Measurements from ENCODE around the gene FMN2. TPM values are rescaled to one million over a fixed set of nuclear protein-coding genes. Genes with fewer than 3 reads are reported as not detected.

The FMN2 gene
- total RNA-seq, 1 donor = 11.2 TPM

DNA sequence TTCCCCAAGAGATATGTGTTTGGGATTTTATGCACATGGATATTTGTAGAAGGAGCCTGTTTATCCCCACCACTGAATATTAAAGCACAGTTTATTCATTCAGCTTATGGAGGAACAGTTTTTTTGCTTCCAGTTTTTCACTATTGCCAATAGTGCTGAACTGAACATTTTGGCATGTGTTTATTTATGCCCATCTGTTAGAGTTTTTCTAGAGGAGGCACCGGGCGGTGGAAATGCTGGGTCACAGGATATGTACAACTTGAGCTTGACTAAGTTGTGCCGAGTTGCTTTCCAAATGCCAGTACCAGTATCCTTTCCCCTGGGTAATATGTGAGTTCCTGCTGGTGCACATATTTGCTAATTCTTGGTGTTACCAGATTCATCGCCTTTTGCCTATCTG is 409.0 kb downstream of the FMN2 start:
- no peaks in the 10 kb centered on the region for H3K27me3 ChIP-seq (ENCODE audit: insufficient read depth, low read length)
- H3K9me3 ChIP-seq (ENCODE audit: low read depth, low read length) = no peaks in the 10 kb centered on the region
- H3K27ac ChIP-seq (ENCODE audit: low read depth, low read length) = no peak overlapping the region
- no peaks in the 10 kb centered on the region for H4K20me1 ChIP-seq (ENCODE audit: insufficient read depth, low read length)
- no peak overlapping the region for H3K4me3 ChIP-seq (ENCODE audit: insufficient read depth, low read length)
- H3K79me2 ChIP-seq (ENCODE audit: insufficient read depth, low read length) = no peaks in the 10 kb centered on the region
- H3K4me1 ChIP-seq (ENCODE audit: insufficient read depth, low read length) = peaks cover 8% of the 10 kb centered on the region
- no peaks in the 10 kb centered on the region for H3K36me3 ChIP-seq (ENCODE audit: insufficient read depth, low read length)
- H2AFZ ChIP-seq (ENCODE audit: low read length) = no peak overlapping the region
- TF ChIP-seq, protein P1, sequence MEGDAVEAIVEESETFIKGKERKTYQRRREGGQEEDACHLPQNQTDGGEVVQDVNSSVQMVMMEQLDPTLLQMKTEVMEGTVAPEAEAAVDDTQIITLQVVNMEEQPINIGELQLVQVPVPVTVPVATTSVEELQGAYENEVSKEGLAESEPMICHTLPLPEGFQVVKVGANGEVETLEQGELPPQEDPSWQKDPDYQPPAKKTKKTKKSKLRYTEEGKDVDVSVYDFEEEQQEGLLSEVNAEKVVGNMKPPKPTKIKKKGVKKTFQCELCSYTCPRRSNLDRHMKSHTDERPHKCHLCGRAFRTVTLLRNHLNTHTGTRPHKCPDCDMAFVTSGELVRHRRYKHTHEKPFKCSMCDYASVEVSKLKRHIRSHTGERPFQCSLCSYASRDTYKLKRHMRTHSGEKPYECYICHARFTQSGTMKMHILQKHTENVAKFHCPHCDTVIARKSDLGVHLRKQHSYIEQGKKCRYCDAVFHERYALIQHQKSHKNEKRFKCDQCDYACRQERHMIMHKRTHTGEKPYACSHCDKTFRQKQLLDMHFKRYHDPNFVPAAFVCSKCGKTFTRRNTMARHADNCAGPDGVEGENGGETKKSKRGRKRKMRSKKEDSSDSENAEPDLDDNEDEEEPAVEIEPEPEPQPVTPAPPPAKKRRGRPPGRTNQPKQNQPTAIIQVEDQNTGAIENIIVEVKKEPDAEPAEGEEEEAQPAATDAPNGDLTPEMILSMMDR (IDR thresholded peaks at IDR 0.05; ENCODE audit: extremely low read depth, low read depth, low read length) = no peak
- H3K4me2 ChIP-seq (ENCODE audit: insufficient read depth, low read length) = no peak overlapping the region
- peak; percentile 60 for DNase-seq (ENCODE audit: insufficient read length, low spot score, missing footprints)

DNA sequence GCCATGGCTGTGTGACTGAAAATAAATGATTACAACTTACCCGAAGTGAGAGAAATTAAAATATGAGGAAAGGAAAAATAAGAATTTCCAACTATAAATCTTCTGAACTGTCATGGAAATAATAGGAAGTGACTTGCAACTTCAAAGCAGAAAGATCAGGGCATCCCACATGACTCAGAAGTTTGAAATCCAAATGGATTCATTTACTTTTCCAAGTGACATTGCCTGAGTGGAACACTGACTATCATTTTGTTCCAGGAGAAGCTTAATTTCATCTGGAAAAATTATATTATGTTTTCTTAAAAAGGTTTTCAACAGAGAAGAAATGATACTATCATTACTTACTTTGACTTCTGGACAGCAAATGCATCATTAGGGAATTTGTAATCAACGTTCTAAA is 409.4 kb downstream of the FMN2 start:
- H3K27me3 ChIP-seq (ENCODE audit: insufficient read depth, low read length) = no peaks in the 10 kb centered on the region
- no peak overlapping the region for H3K4me2 ChIP-seq (ENCODE audit: insufficient read depth, low read length)
- TF ChIP-seq, protein P1 (IDR thresholded peaks at IDR 0.05; ENCODE audit: extremely low read depth, low read depth, low read length) = no peak
- no peaks in the 10 kb centered on the region for H4K20me1 ChIP-seq (ENCODE audit: insufficient read depth, low read length)
- H3K36me3 ChIP-seq (ENCODE audit: insufficient read depth, low read length) = no peaks in the 10 kb centered on the region
- no peaks in the 10 kb centered on the region for H3K9me3 ChIP-seq (ENCODE audit: low read depth, low read length)
- DNase-seq (ENCODE audit: insufficient read length, low spot score, missing footprints) = no peak
- no peaks in the 10 kb centered on the region for H3K79me2 ChIP-seq (ENCODE audit: insufficient read depth, low read length)
- no peak overlapping the region for H3K4me3 ChIP-seq (ENCODE audit: insufficient read depth, low read length)
- no peak overlapping the region for H2AFZ ChIP-seq (ENCODE audit: low read length)
- H3K27ac ChIP-seq (ENCODE audit: low read depth, low read length) = no peak overlapping the region
- H3K4me1 ChIP-seq (ENCODE audit: insufficient read depth, low read length) = peaks cover 8% of the 10 kb centered on the region

DNA sequence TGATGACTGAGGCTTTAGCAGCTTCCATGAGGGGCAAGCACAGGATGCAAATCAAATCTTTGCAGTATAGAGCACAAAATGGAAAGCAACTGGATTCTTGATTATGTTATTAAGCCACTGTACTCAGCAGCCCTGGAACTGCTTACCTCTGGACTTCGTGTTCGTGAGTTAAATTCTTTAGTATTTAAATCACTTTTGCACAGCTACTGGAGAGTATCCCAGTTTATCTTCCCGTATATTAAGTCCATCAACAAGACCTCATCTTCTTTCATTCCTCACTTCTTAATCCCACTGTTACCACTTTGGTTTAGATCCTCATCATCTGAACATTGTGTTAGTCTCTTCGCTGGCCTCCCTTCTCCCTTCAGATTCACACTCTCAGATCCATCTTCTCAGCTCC is 411.4 kb downstream of the FMN2 start:
- H3K27me3 ChIP-seq (ENCODE audit: insufficient read depth, low read length) = no peaks in the 10 kb centered on the region
- H3K79me2 ChIP-seq (ENCODE audit: insufficient read depth, low read length) = no peaks in the 10 kb centered on the region
- H3K9me3 ChIP-seq (ENCODE audit: low read depth, low read length) = no peaks in the 10 kb centered on the region
- no peaks in the 10 kb centered on the region for H3K36me3 ChIP-seq (ENCODE audit: insufficient read depth, low read length)
- H3K4me3 ChIP-seq (ENCODE audit: insufficient read depth, low read length) = no peak overlapping the region
- TF ChIP-seq, protein P1 (IDR thresholded peaks at IDR 0.05; ENCODE audit: extremely low read depth, low read depth, low read length) = no peak
- H3K4me1 ChIP-seq (ENCODE audit: insufficient read depth, low read length) = peaks cover 8% of the 10 kb centered on the region
- no peak overlapping the region for H2AFZ ChIP-seq (ENCODE audit: low read length)
- H3K27ac ChIP-seq (ENCODE audit: low read depth, low read length) = no peak overlapping the region
- H3K4me2 ChIP-seq (ENCODE audit: insufficient read depth, low read length) = no peak overlapping the region
- no peaks in the 10 kb centered on the region for H4K20me1 ChIP-seq (ENCODE audit: insufficient read depth, low read length)
- DNase-seq (ENCODE audit: insufficient read length, low spot score, missing footprints) = no peak

DNA sequence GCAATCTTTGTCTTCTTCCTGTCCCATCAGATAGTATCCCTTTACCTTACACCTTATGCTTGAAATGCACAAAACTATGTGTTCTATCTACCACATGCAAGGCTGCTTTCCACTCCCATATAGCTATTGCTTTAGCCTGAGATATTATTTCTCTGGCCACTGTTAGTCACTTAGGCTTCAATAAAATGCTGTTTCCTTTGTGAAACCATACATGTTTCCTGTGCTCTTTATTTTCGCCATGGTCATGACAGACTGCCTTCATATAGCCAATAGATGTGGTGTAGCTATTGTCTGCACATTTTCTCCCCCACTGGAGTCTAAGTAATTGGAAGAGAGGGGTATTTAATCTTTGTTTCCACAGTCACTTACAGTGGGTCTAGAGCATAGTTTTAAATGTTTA is 411.9 kb downstream of the FMN2 start:
- TF ChIP-seq, protein P1 (IDR thresholded peaks at IDR 0.05; ENCODE audit: extremely low read depth, low read depth, low read length) = no peak

More for the DNA sequence above, 411.9 kb downstream of the FMN2 start:
- Histone ChIP-seq H3K4me1 (ENCODE audit: insufficient read depth, low read length) (peaks cover 8% of the 10 kb centered on the region), H3K27ac (ENCODE audit: low read depth, low read length) (no peak overlapping the region), H3K4me2 (ENCODE audit: insufficient read depth, low read length) (no peak overlapping the region), H3K79me2 (ENCODE audit: insufficient read depth, low read length) (no peaks in the 10 kb centered on the region), H3K9me3 (ENCODE audit: low read depth, low read length) (no peaks in the 10 kb centered on the region), H3K4me3 (ENCODE audit: insufficient read depth, low read length) (no peak overlapping the region), H3K36me3 (ENCODE audit: insufficient read depth, low read length) (no peaks in the 10 kb centered on the region), H3K27me3 (ENCODE audit: insufficient read depth, low read length) (no peaks in the 10 kb centered on the region), H2AFZ (ENCODE audit: low read length) (no peak overlapping the region), H4K20me1 (ENCODE audit: insufficient read depth, low read length) (no peaks in the 10 kb centered on the region)
- no peak for DNase-seq (ENCODE audit: insufficient read length, low spot score, missing footprints)
